ENCODE data around the gene CCSER1.

DNA sequence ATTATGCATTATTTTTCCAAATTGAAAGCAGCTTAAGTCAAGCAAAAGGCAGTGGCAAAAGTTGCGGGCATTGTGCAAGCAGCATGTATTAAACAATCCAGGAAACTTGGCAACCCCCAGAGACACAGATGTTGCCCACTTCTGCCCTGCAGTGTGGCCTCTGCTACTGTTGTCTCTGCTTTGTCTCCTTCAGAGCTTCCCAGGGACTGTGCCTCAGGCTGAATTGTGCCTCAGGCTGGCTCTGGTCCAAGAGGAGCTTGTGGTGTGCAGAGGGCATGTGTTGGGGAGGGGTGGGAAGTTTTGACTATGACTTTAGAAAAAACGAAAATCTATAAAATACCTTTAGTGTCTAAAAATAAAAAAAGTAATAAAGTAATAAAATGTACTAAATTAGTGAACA, 201.4 kb downstream of the CCSER1 start:
- TF ChIP-seq, protein P1, sequence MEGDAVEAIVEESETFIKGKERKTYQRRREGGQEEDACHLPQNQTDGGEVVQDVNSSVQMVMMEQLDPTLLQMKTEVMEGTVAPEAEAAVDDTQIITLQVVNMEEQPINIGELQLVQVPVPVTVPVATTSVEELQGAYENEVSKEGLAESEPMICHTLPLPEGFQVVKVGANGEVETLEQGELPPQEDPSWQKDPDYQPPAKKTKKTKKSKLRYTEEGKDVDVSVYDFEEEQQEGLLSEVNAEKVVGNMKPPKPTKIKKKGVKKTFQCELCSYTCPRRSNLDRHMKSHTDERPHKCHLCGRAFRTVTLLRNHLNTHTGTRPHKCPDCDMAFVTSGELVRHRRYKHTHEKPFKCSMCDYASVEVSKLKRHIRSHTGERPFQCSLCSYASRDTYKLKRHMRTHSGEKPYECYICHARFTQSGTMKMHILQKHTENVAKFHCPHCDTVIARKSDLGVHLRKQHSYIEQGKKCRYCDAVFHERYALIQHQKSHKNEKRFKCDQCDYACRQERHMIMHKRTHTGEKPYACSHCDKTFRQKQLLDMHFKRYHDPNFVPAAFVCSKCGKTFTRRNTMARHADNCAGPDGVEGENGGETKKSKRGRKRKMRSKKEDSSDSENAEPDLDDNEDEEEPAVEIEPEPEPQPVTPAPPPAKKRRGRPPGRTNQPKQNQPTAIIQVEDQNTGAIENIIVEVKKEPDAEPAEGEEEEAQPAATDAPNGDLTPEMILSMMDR (IDR thresholded peaks at IDR 0.05) = no peak
- TF ChIP-seq EP300 (IDR thresholded peaks at IDR 0.05) (no peak), POLR2A (IDR thresholded peaks at IDR 0.05) (no peak)
